Measurements from ENCODE around the gene KCNMA1.

KCNMA1 gene

GRCh38 chr10:76874176-76874575, 763.4 kb downstream of the KCNMA1 start:
- H3K9ac ChIP-seq (ENCODE audit: low read length in 2 of 2): no peak overlapping the region
- H3K36me3 ChIP-seq (ENCODE audit: control insufficient read depth in 2 of 2, insufficient read depth in 2 of 2, low read length in 2 of 2): peaks cover 0 to 2% of the 10 kb centered on the region in 2 donors
- H3K27me3 ChIP-seq (ENCODE audit: control insufficient read depth in 1 of 2, insufficient read depth in 2 of 2, low read length in 2 of 2): no peaks in the 10 kb centered on the region
- H3K9me3 ChIP-seq (ENCODE audit: control insufficient read depth in 2 of 2, low read length in 2 of 2): no peaks in the 10 kb centered on the region
- no peak overlapping the region for H3K27ac ChIP-seq (ENCODE audit: low read length)
- no peaks in the 10 kb centered on the region for H3K4me1 ChIP-seq (ENCODE audit: control insufficient read depth, insufficient read depth, low read length)
- H3K4me3 ChIP-seq (ENCODE audit: low read length in 2 of 2): no peak overlapping the region

GRCh38 chr10:76871697-76872295, 765.8 kb downstream of the KCNMA1 start:
- Histone ChIP-seq H3K4me1 (ENCODE audit: control insufficient read depth, insufficient read depth, low read length) (no peaks in the 10 kb centered on the region), H3K27ac (ENCODE audit: low read length) (no peak overlapping the region), H3K27me3 (ENCODE audit: control insufficient read depth in 1 of 2, insufficient read depth in 2 of 2, low read length in 2 of 2) (no peaks in the 10 kb centered on the region), H3K36me3 (ENCODE audit: control insufficient read depth in 2 of 2, insufficient read depth in 2 of 2, low read length in 2 of 2) (peaks cover 0 to 2% of the 10 kb centered on the region in 2 donors), H3K9me3 (ENCODE audit: control insufficient read depth in 2 of 2, low read length in 2 of 2) (no peaks in the 10 kb centered on the region), H3K9ac (ENCODE audit: low read length in 2 of 2) (no peak overlapping the region), H3K4me3 (ENCODE audit: low read length in 2 of 2) (no peak overlapping the region)

- Histone ChIP-seq H3K27me3 (ENCODE audit: control insufficient read depth in 1 of 2, insufficient read depth in 2 of 2, low read length in 2 of 2) (no peaks in the 10 kb centered on the region), H3K4me1 (ENCODE audit: control insufficient read depth, insufficient read depth, low read length) (no peaks in the 10 kb centered on the region), H3K36me3 (ENCODE audit: control insufficient read depth in 2 of 2, insufficient read depth in 2 of 2, low read length in 2 of 2) (no peaks in the 10 kb centered on the region), H3K27ac (ENCODE audit: low read length) (no peak overlapping the region), H3K9me3 (ENCODE audit: control insufficient read depth in 2 of 2, low read length in 2 of 2) (no peaks in the 10 kb centered on the region), H3K4me3 (ENCODE audit: low read length in 2 of 2) (no peak overlapping the region), H3K9ac (ENCODE audit: low read length in 2 of 2) (no peak overlapping the region)
These were observed 767.7 kb downstream of the KCNMA1 start for GRCh38 chr10:76869931-76870330.

- Histone ChIP-seq H3K27ac (ENCODE audit: low read length) (no peak overlapping the region), H3K9me3 (ENCODE audit: control insufficient read depth in 2 of 2, low read length in 2 of 2) (no peaks in the 10 kb centered on the region), H3K36me3 (ENCODE audit: control insufficient read depth in 2 of 2, insufficient read depth in 2 of 2, low read length in 2 of 2) (no peaks in the 10 kb centered on the region)
These were observed 769.3 kb downstream of the KCNMA1 start for GRCh38 chr10:76868098-76868977.

GRCh38 chr10:76866841-76867586, 770.6 kb downstream of the KCNMA1 start:
- Histone ChIP-seq H3K4me3 (ENCODE audit: low read length in 2 of 2) (no peak overlapping the region), H3K4me1 (ENCODE audit: control insufficient read depth, insufficient read depth, low read length) (no peaks in the 10 kb centered on the region), H3K9ac (ENCODE audit: low read length in 2 of 2) (no peak overlapping the region), H3K9me3 (ENCODE audit: control insufficient read depth in 2 of 2, low read length in 2 of 2) (no peaks in the 10 kb centered on the region), H3K36me3 (ENCODE audit: control insufficient read depth in 2 of 2, insufficient read depth in 2 of 2, low read length in 2 of 2) (no peaks in the 10 kb centered on the region), H3K27me3 (ENCODE audit: control insufficient read depth in 1 of 2, insufficient read depth in 2 of 2, low read length in 2 of 2) (no peaks in the 10 kb centered on the region), H3K27ac (ENCODE audit: low read length) (no peak overlapping the region)

More at GRCh38 chr10:76868098-76868977, 769.3 kb downstream of the KCNMA1 start:
- H3K9ac ChIP-seq (ENCODE audit: low read length in 2 of 2): no peak overlapping the region
- H3K4me1 ChIP-seq (ENCODE audit: control insufficient read depth, insufficient read depth, low read length): no peaks in the 10 kb centered on the region
- no peak overlapping the region for H3K4me3 ChIP-seq (ENCODE audit: low read length in 2 of 2)
- H3K27me3 ChIP-seq (ENCODE audit: control insufficient read depth in 1 of 2, insufficient read depth in 2 of 2, low read length in 2 of 2): no peaks in the 10 kb centered on the region

- H3K4me1 ChIP-seq (ENCODE audit: control insufficient read depth, insufficient read depth, low read length): no peaks in the 10 kb centered on the region
- no peaks in the 10 kb centered on the region for H3K27me3 ChIP-seq (ENCODE audit: control insufficient read depth in 1 of 2, insufficient read depth in 2 of 2, low read length in 2 of 2)
- H3K9me3 ChIP-seq (ENCODE audit: control insufficient read depth in 2 of 2, low read length in 2 of 2): no peaks in the 10 kb centered on the region
- H3K36me3 ChIP-seq (ENCODE audit: control insufficient read depth in 2 of 2, insufficient read depth in 2 of 2, low read length in 2 of 2): no peaks in the 10 kb centered on the region
- no peak overlapping the region for H3K27ac ChIP-seq (ENCODE audit: low read length)
- no peak overlapping the region for H3K4me3 ChIP-seq (ENCODE audit: low read length in 2 of 2)
- H3K9ac ChIP-seq (ENCODE audit: low read length in 2 of 2): no peak overlapping the region
These were observed 772.7 kb downstream of the KCNMA1 start for GRCh38 chr10:76864922-76865321.

- Histone ChIP-seq H3K9me3 (ENCODE audit: control insufficient read depth in 2 of 2, low read length in 2 of 2) (peaks cover 0 to 3% of the 10 kb centered on the region in 2 donors), H3K27ac (ENCODE audit: low read length) (no peak overlapping the region), H3K9ac (ENCODE audit: low read length in 2 of 2) (no peak overlapping the region), H3K27me3 (ENCODE audit: control insufficient read depth in 1 of 2, insufficient read depth in 2 of 2, low read length in 2 of 2) (no peaks in the 10 kb centered on the region), H3K36me3 (ENCODE audit: control insufficient read depth in 2 of 2, insufficient read depth in 2 of 2, low read length in 2 of 2) (no peaks in the 10 kb centered on the region), H3K4me3 (ENCODE audit: low read length in 2 of 2) (no peak overlapping the region), H3K4me1 (ENCODE audit: control insufficient read depth, insufficient read depth, low read length) (no peaks in the 10 kb centered on the region)
These were observed 778.9 kb downstream of the KCNMA1 start for GRCh38 chr10:76858721-76859120.

GRCh38 chr10:76840802-76841201, 796.8 kb downstream of the KCNMA1 start:
- Histone ChIP-seq H3K4me1 (ENCODE audit: control insufficient read depth, insufficient read depth, low read length) (no peaks in the 10 kb centered on the region), H3K27ac (ENCODE audit: low read length) (no peak overlapping the region), H3K4me3 (ENCODE audit: low read length in 2 of 2) (no peak overlapping the region), H3K9ac (ENCODE audit: low read length in 2 of 2) (no peak overlapping the region), H3K27me3 (ENCODE audit: control insufficient read depth in 1 of 2, insufficient read depth in 2 of 2, low read length in 2 of 2) (no peaks in the 10 kb centered on the region), H3K36me3 (ENCODE audit: control insufficient read depth in 2 of 2, insufficient read depth in 2 of 2, low read length in 2 of 2) (no peaks in the 10 kb centered on the region), H3K9me3 (ENCODE audit: control insufficient read depth in 2 of 2, low read length in 2 of 2) (peaks cover 0 to 3% of the 10 kb centered on the region in 2 donors)

GRCh38 chr10:76839276-76839675, 798.3 kb downstream of the KCNMA1 start:
- H3K4me1 ChIP-seq (ENCODE audit: control insufficient read depth, insufficient read depth, low read length): no peaks in the 10 kb centered on the region
- H3K4me3 ChIP-seq (ENCODE audit: low read length in 2 of 2): no peak overlapping the region
- no peaks in the 10 kb centered on the region for H3K36me3 ChIP-seq (ENCODE audit: control insufficient read depth in 2 of 2, insufficient read depth in 2 of 2, low read length in 2 of 2)
- no peak overlapping the region for H3K9ac ChIP-seq (ENCODE audit: low read length in 2 of 2)
- no peak overlapping the region for H3K27ac ChIP-seq (ENCODE audit: low read length)
- H3K9me3 ChIP-seq (ENCODE audit: control insufficient read depth in 2 of 2, low read length in 2 of 2): no peaks in the 10 kb centered on the region
- H3K27me3 ChIP-seq (ENCODE audit: control insufficient read depth in 1 of 2, insufficient read depth in 2 of 2, low read length in 2 of 2): no peaks in the 10 kb centered on the region

- Histone ChIP-seq H3K27ac (ENCODE audit: low read length) (no peak overlapping the region), H3K36me3 (ENCODE audit: control insufficient read depth in 2 of 2, insufficient read depth in 2 of 2, low read length in 2 of 2) (no peaks in the 10 kb centered on the region), H3K4me3 (ENCODE audit: low read length in 2 of 2) (no peak overlapping the region), H3K9me3 (ENCODE audit: control insufficient read depth in 2 of 2, low read length in 2 of 2) (peaks cover 0 to 2% of the 10 kb centered on the region in 2 donors), H3K9ac (ENCODE audit: low read length in 2 of 2) (no peak overlapping the region), H3K27me3 (ENCODE audit: control insufficient read depth in 1 of 2, insufficient read depth in 2 of 2, low read length in 2 of 2) (no peaks in the 10 kb centered on the region), H3K4me1 (ENCODE audit: control insufficient read depth, insufficient read depth, low read length) (no peaks in the 10 kb centered on the region)
These were observed 807.4 kb downstream of the KCNMA1 start for GRCh38 chr10:76830218-76830617.
